Upper lobe of left lung (tissue), 4 donors: Measurements from ENCODE around the gene CDC14A.

Source experiments
- CTCF ChIP-seq, 6 experiments: fragments of 450-650 bp in 4 of 6; fragments of 200-600 bp in 2 of 6; sonication (generic) in 2 of 6; IDR thresholded peaks; one replicate each; pipeline ENCODE4 v1.5.1; 2016 to 2019; ENCODE audit warnings: antibody characterized with exemption in 6 of 6
- EP300 ChIP-seq, 4 donors: sonication (generic); formaldehyde crosslinking; IDR thresholded peaks; one replicate each; pipeline ENCODE4 v1.5.1; 2017; ENCODE audit warnings: antibody characterized with exemption in 4 of 4, control low read depth in 2 of 4
- POLR2A ChIP-seq, 4 donors: fragments of 450-650 bp; IDR thresholded peaks; one replicate each; pipeline ENCODE4 v1.5.1; 2016 to 2017; ENCODE audit warnings: antibody characterized with exemption in 4 of 4, mild to moderate bottlenecking in 2 of 4
- POLR2AphosphoS5 ChIP-seq, 2 donors: sonication (generic); formaldehyde crosslinking; IDR thresholded peaks; one replicate each; pipeline ENCODE4 v1.5.1; 2017; ENCODE audit warnings: antibody characterized with exemption in 2 of 2

- TF ChIP-seq POLR2AphosphoS5 (IDR thresholded peaks at IDR 0.05): no peak
- TF ChIP-seq CTCF (IDR thresholded peaks at IDR 0.05): no peak
- TF ChIP-seq EP300 (IDR thresholded peaks at IDR 0.05): no peak
- no peak for TF ChIP-seq POLR2A (IDR thresholded peaks at IDR 0.05)
Observed at GRCh38 chr1:100382657-100383056, 30.4 kb downstream of the CDC14A start.
